GM12892 (cell line): Measurements from ENCODE around the gene VPS54.

ENCODE experiments used
- POLR2A ChIP-seq: IDR thresholded peaks from 2 replicates; pipeline ENCODE4 v1.6.1; 2011; ENCODE audit warnings: low read depth, low read length, control low read depth
- POLR2AphosphoS5 ChIP-seq: IDR thresholded peaks from 2 replicates; pipeline ENCODE4 v1.6.1; 2011; ENCODE audit warnings: low read depth, low read length, control low read depth
- TAF1 ChIP-seq: IDR thresholded peaks from 2 replicates; pipeline ENCODE4 v1.6.1; 2011; ENCODE audit warnings: low read depth, mild to moderate bottlenecking, control low read depth, low read length, borderline replicate concordance

DNA sequence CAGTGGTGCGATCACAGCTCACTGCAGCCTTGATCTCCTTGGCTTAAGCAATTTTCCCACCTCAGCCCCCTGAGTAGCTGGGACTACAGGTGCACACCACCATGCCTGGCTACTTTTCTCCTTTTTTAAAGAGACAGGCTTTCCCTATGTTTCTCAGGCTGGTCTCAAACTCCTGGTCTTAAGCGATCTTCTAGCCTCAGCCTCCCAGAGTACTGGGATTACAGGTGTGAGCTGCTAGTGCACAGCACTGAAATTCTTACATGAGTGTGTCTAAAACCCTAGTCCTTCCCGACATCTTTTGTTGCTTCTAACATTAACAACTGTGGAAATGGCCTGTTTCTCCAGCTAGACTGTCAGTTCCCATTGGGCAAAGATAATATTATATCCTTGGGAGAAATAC is 174.6 kb downstream of the VPS54 start:
- TF ChIP-seq POLR2A (no peak), POLR2AphosphoS5 (no peak), TAF1 (no peak)
